ENCODE results near the gene TMEM62. TPM values are rescaled to one million over a fixed set of nuclear protein-coding genes. Genes with fewer than 3 reads are reported as not detected.
"Not testable (repeated sequence)": the region's sequence is repeated elsewhere in the genome, so short reads cannot be mapped to it uniquely, and the experiment has no call there.

TMEM62 gene
- total and polyA plus RNA-seq, 9 of the 15 experiments (the other 6 are each of a cell fraction or from before 2014, with no cell fraction given) = 4.4 to 16.6 (median 11.1) TPM

- TF ChIP-seq MGA (IDR thresholded peaks at IDR 0.05) (no peak), YY1 (IDR thresholded peaks at IDR 0.05; ENCODE audit: borderline replicate concordance in 1 of 3, control insufficient read depth in 1 of 3, extremely low read depth in 1 of 3, insufficient read depth in 3 of 3, insufficient read length in 1 of 3, insufficient replicate concordance in 2 of 3, low read depth in 1 of 3, low read length in 2 of 3) (no peak), ZC3H11A (IDR thresholded peaks at IDR 0.05; ENCODE audit: low read depth, low read length) (no peak)
These were observed 32.5 kb downstream of the TMEM62 start (continued) for GRCh38 chr15:43165801-43166325.

GRCh38 chr15:43167261-43167660 is 33.9 kb downstream of the TMEM62 start:
- BruUV-seq (replicated peaks); H3K27ac ChIP-seq (ENCODE audit: extremely low read depth, low read depth, low read length); H3K79me2 ChIP-seq (ENCODE audit: control insufficient read depth, insufficient read depth, low read length); H3K27me3 ChIP-seq (ENCODE audit: control insufficient read depth in 2 of 2, insufficient read depth in 2 of 2, low read length in 2 of 2); POLR2A ChIA-PET; DNase-seq (ENCODE audit: extremely low read depth in 1 of 4, low spot score in 3 of 4); intact Hi-C loops (cut with micrococcal nuclease); H2AFZ ChIP-seq (ENCODE audit: low read depth, low read length); H3K4me2 ChIP-seq (ENCODE audit: insufficient read depth, low read length); H4K20me1 ChIP-seq (replicated peaks; ENCODE audit: control insufficient read depth, insufficient read depth, low read length); H3K9me1 ChIP-seq (ENCODE audit: control insufficient read depth, insufficient read depth, low read length); H3K9ac ChIP-seq (ENCODE audit: insufficient read depth in 1 of 2, low read depth in 2 of 2, low read length in 2 of 2); FAIRE-seq; ATAC-seq; in situ Hi-C loops (cut with MboI); CTCF ChIA-PET (ENCODE audit: low intra/inter-chr PET ratio); H3K4me3 ChIP-seq; H3K9me3 ChIP-seq (replicated peaks; ENCODE audit: control insufficient read depth, insufficient read depth, low read depth, low read length): not testable (repeated sequence)
- 83% methylated on average over 1 of the region's 28 CpGs for WGBS (ENCODE audit: insufficient coverage, low coverage, missing lambda C conversion rate)
- H3K4me1 ChIP-seq (replicated peaks in 1 of 2; ENCODE audit: control insufficient read depth in 2 of 2, insufficient read depth in 2 of 2, low read length in 2 of 2) = peaks cover 5 to 25% of the 10 kb centered on the region in 2 experiments
- peaks cover 10% of the 10 kb centered on the region; the same call in 1 of the 3 replicates for H3K36me3 ChIP-seq (ENCODE audit: control insufficient read depth, insufficient read depth, low read length)

Data from K562 (cell line).